Measurements from ENCODE around the gene RAI1. TPM values are rescaled to one million over a fixed set of nuclear protein-coding genes. Genes with fewer than 3 reads are reported as not detected.

Gene RAI1
- total and polyA plus RNA-seq, 2 of the 13 experiments (the other 11 are each of a cell fraction or from before 2014, with no cell fraction given) = 3.4 to 5.2 TPM

- TF ChIP-seq SMAD1 (CRISPR knock-in tag; IDR thresholded peaks at IDR 0.05; ENCODE audit: borderline replicate concordance, low read depth) (no peak), ZNF550 (CRISPR knock-in tag; IDR thresholded peaks at IDR 0.05; ENCODE audit: borderline replicate concordance) (no peak), ARHGAP35 (CRISPR knock-in tag; IDR thresholded peaks at IDR 0.05; ENCODE audit: borderline replicate concordance) (no peak; the same call in 1 of the 2 replicates), ZNF746 (CRISPR knock-in tag; IDR thresholded peaks at IDR 0.05) (0 out of 2 replicates have a peak, but pooled peaks have one; percentile 37), TCF12 (IDR thresholded peaks at IDR 0.05) (no peak), TCF12 (CRISPR knock-in tag; IDR thresholded peaks at IDR 0.05) (no peak), ZMAT3 (CRISPR knock-in tag; conservative IDR thresholded peaks at IDR 0.05) (no peak), RNF2 (conservative IDR thresholded peaks at IDR 0.05; ENCODE audit: low read depth) (peak; percentile 63; the same call in 1 of the 2 replicates), REPIN1 (CRISPR knock-in tag; IDR thresholded peaks at IDR 0.05; ENCODE audit: borderline replicate concordance, low read depth) (no peak), KLF13 (CRISPR knock-in tag; IDR thresholded peaks at IDR 0.05) (no peak), ZNF136 (CRISPR knock-in tag; IDR thresholded peaks at IDR 0.05; ENCODE audit: low read depth) (no peak), PITX1 (CRISPR knock-in tag; IDR thresholded peaks at IDR 0.05) (no peak), CENPBD1 (CRISPR knock-in tag; IDR thresholded peaks at IDR 0.05; ENCODE audit: borderline replicate concordance, low read depth) (no peak), RARG (CRISPR knock-in tag; IDR thresholded peaks at IDR 0.05; ENCODE audit: low read depth) (no peak), NFAT5 (CRISPR knock-in tag; IDR thresholded peaks at IDR 0.05) (peak; percentile 63; the same call in 1 of the 2 replicates), E2F5 (CRISPR knock-in tag; conservative IDR thresholded peaks at IDR 0.05) (no peak), ZNF512B (CRISPR knock-in tag; IDR thresholded peaks at IDR 0.05; ENCODE audit: borderline replicate concordance) (no peak)
- TF ChIP-seq, protein P1, sequence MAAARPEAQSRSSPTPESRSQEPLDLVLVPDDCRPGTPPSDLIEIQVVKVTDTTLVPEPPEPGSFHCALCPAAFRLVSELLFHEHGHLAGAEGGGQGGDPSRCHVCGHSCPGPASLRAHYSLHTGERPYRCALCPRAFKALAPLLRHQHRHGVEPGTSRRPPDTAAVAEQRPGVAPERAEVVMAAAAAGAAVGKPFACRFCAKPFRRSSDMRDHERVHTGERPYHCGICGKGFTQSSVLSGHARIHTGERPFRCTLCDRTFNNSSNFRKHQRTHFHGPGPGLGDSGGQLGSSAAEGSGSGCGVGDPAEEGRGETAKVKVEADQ (CRISPR knock-in tag; IDR thresholded peaks at IDR 0.05; ENCODE audit: borderline replicate concordance) = no peak
Observed at GRCh38 chr17:17812211-17813054, 131.2 kb downstream of the RAI1 start (continued).

Measured in HepG2 (cell line).